Measurements from ENCODE around the gene PTP4A2.

DNA sequence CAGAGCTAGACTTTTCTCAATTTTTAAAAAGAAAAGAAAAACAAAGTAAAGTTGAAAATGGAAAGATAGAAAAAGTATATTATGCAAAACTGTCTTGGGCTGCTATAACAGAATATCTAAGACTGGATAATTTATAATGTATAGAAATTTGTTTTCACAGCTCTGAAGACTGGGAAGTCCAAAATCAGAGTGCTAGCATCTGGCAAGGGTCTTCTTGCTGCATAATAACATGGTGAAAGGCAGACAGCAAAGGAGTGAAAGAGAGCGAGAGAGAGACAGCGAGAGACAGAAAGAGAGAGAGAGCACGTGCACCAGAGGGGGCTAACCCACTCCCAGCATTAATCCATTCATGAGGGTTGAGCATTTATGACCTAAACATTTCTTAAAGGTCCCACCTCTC lies 63.2 kb downstream of the PTP4A2 start:
- TF ChIP-seq CTCF (IDR thresholded peaks at IDR 0.05), result no peak
- no peak for TF ChIP-seq POLR2AphosphoS5 (IDR thresholded peaks at IDR 0.05)

Measured in upper lobe of left lung (tissue), 4 donors.